Measurements from ENCODE around the gene EIF3L. TPM values are rescaled to one million over a fixed set of nuclear protein-coding genes. Genes with fewer than 3 reads are reported as not detected.

The EIF3L gene
- polyA plus RNA-seq, 1 of the 3 experiments (the other 2 are of a cell fraction) = 478 TPM

- H3F3A ChIP-seq (replicated peaks; ENCODE audit: insufficient read depth) = peaks cover 14% of the 10 kb centered on the region
- no peak overlapping the region for H3K4me2 ChIP-seq
- POLR2A ChIA-PET = no interaction called here
- H3K9ac ChIP-seq = no peak overlapping the region
- CTCF ChIA-PET = interaction anchor here (1.1 to 3.5 kb wide), 5 partner anchors 8 to 115 kb away, joined by 3 to 13 read pairs (median 6); partner anchors contain the start of gene MICALL1
- H3K9me3 ChIP-seq = no peaks in the 10 kb centered on the region
- peaks cover 17 to 19% of the 10 kb centered on the region in 2 experiments for H3K36me3 ChIP-seq (replicated peaks in 1 of 2; ENCODE audit: control insufficient read depth in 1 of 2, insufficient read depth in 2 of 2, low read length in 1 of 2)
- no peak for DNase-seq
- no peak overlapping the region for H3K27ac ChIP-seq (ENCODE audit: low read depth in 2 of 2, low read length in 1 of 2)
- H4K20me1 ChIP-seq (ENCODE audit: insufficient read depth) = peaks cover 8% of the 10 kb centered on the region; the same call in 1 of the 2 replicates
- H2AFZ ChIP-seq (ENCODE audit: low read depth) = no peak overlapping the region
- 73% methylated on average over 3 of the region's 10 CpGs for WGBS (ENCODE audit: low lambda C conversion rate)
- H3K79me2 ChIP-seq (ENCODE audit: insufficient read depth) = no peaks in the 10 kb centered on the region; the same call in 1 of the 2 replicates
- no peak for TF ChIP-seq FOXJ3 (CRISPR knock-in tag; IDR thresholded peaks at IDR 0.05)
- TF ChIP-seq RXRA (IDR thresholded peaks at IDR 0.05; ENCODE audit: borderline replicate concordance, low read depth) = no peak
- no peak for TF ChIP-seq MEF2A (IDR thresholded peaks at IDR 0.05; ENCODE audit: borderline replicate concordance, low read depth)
- TF ChIP-seq PBX3 (IDR thresholded peaks at IDR 0.05) = no peak
- no peak for TF ChIP-seq USF2 (IDR thresholded peaks at IDR 0.05; ENCODE audit: borderline replicate concordance, low read depth, low read length)
- TF ChIP-seq SMC3 (IDR thresholded peaks at IDR 0.05; ENCODE audit: low read depth, low read length) = no peak
- no peak for TF ChIP-seq RFX5 (IDR thresholded peaks at IDR 0.05; ENCODE audit: low read length)
- TF ChIP-seq POLR2AphosphoS5 (IDR thresholded peaks at IDR 0.05; ENCODE audit: low read depth, low read length) = no peak
- no peak for TF ChIP-seq REST (IDR thresholded peaks at IDR 0.05; ENCODE audit: low read depth, low read length)
- no peak for TF ChIP-seq NRF1 (IDR thresholded peaks at IDR 0.05; ENCODE audit: low read depth, low read length)
- no peak for TF ChIP-seq JUND (IDR thresholded peaks at IDR 0.05)
- TF ChIP-seq IRF3 (IDR thresholded peaks at IDR 0.05; ENCODE audit: low read depth, low read length) = no peak
- TF ChIP-seq ZBTB33 (IDR thresholded peaks at IDR 0.05; ENCODE audit: borderline replicate concordance, low read depth) = no peak
- TF ChIP-seq NFIC (IDR thresholded peaks at IDR 0.05; ENCODE audit: borderline replicate concordance) = no peak
- no peak for TF ChIP-seq USF1 (IDR thresholded peaks at IDR 0.05; ENCODE audit: borderline replicate concordance, low read depth)
- no peaks in the 10 kb centered on the region for H3K9me2 ChIP-seq
- no peak overlapping the region for H3K4me3 ChIP-seq (ENCODE audit: low read depth in 2 of 2, low read length in 1 of 2)
- H3K4me1 ChIP-seq (ENCODE audit: control insufficient read depth in 1 of 2, insufficient read depth in 2 of 2, low read depth in 1 of 2, low read length in 1 of 2) = peaks cover 6 to 7% of the 10 kb centered on the region in 2 experiments; a peak in 3 of 4 replicates
- H3K27me3 ChIP-seq (ENCODE audit: insufficient read depth) = no peaks in the 10 kb centered on the region
Observed at GRCh38 chr22:37932401-37932800, 83.2 kb downstream of the EIF3L start.

All from SK-N-SH (cell line).